NCI-H510A treated with DMSO at 0.1 percent for 48 hours (cell line): ENCODE results near the gene MAGEB17.
"Not testable (repeated sequence)": the region's sequence is repeated elsewhere in the genome, so short reads cannot be mapped to it uniquely, and the experiment has no call there.

ENCODE experiments used
- DNase-seq: peaks from one replicate; lab custom pipeline; 2025; lab: John Stamatoyannopoulos, UW

Gene MAGEB17

DNA sequence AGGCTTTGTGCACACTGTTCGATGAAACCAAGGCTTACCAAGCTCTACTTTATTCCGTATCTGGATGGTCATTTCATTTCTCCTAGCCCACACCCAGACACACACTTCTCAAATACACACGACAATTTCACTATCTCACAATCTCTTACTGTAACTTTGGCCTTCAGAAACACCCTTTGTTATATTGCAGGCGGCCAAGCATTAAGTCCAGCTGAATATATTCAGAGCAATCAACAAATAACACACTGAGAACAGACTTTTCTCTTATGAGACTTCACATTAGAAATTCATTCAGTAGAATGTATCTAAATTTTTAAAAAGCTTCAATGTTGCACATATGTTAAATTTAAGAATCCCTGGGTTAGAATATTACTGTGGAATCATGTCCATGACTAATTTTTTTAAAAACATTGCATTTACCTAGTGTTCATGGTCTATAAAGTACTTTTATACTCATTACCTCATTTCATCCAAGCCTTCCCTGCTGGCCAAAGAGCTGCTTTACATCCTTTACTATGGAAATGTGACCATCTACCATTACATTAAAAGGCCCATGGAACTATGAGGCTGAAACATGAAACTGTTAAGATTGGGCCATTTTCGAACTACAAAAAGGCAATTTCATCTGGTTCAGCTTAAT, 10.5 kb upstream of the MAGEB17 start:
- no peak for DNase-seq

DNA sequence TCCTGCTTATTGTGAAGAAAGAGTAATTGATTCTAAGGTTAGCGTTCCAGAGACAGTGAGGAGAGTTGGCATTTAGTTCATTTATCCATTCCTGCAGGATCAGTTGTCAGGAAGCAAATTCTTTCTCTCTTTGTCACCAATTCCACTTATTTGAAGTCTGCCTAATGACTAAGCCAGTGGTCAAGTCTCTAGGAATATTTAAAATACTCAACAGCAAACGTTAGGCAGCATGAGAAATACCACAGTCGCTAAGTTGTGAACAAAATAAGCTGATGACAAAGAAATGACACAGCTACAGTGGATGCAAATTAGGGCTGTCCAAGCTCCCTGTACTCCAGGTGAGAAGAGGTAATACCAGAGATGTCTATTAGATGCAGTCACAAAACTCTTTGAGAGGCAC, 6.6 kb upstream of the MAGEB17 start:
- no peak for DNase-seq

DNA sequence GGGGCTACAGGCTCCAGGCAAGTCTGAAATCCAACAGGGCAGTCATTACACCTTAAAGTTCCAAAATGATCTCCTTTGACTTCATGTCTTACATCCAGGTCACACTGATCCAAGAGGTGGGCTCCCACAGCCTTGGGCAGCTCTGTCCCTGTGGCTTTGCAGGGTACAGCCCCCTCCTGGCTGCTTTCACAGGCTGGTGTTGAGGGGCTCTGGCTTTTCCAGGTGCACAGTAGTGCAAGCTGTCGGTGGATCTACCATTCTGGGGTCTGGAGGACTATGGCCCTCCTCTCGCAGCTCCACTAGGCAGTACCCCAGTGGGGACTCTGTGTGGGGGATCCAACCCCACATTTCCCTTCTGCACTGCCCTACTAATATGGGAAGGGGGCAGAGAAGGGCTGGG, 6.1 kb upstream of the MAGEB17 start:
- DNase-seq = not testable (repeated sequence)

DNA sequence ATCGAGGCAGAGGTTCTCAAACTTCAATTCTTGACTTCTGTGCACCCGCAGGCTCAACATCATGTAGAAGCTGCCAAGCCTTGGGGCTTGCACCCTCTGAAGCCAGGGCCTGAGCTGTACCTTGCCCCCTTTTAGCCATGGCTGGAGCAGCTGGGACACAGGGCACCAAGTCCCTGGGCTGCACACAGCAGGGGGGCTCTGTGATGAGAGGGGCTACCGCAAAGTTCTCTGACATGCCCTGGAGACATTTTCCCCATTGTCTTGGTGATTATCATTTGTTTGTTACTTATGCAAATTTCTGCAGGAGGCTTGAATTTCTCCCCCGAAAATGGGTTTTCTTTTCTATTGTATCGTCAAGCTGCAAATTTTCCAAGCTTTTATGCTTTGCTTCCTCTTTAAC, 4.9 kb upstream of the MAGEB17 start:
- DNase-seq = no peak

DNA sequence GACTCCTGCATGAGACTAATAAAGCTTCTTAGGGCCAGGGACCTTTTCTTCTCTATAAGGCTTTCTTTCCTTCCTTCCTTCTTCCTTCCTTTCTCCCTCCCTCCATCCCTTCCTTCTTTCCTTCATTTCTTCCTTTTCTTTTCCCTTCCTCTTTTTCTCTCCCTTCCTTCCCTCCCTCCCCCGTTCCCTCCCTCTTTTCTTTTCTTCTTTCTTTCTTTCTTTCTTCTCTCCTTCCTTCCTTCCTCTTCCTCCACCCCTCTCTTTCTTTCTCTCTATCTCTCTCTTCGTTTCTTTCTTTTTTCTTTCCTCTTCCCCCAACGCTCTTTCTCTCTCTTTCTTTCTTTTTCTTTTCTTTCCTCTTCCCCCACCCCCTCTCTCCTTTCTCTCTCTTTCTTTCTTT, 2.5 kb upstream of the MAGEB17 start:
- DNase-seq = no peak

DNA sequence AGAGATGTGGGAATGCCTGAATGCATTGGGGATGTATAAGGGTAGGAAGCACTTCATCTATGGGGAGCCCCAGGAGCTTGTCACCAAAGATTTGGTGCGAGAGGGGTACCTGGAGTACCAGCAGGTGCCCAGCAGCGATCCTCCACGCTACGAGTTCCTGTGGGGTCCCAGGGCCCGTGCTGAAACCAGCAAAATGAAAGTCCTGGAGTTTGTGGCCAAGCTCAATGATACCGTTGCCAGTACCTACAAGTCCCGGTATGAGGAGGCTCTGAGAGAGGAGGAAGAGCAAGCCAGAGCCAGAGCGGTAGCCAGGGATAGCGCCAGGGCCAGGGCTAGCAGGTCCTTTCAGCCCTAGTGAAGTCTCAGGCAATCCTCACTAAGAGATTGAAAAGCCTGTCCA, 3.8 kb downstream of the MAGEB17 start:
- no peak for DNase-seq

DNA sequence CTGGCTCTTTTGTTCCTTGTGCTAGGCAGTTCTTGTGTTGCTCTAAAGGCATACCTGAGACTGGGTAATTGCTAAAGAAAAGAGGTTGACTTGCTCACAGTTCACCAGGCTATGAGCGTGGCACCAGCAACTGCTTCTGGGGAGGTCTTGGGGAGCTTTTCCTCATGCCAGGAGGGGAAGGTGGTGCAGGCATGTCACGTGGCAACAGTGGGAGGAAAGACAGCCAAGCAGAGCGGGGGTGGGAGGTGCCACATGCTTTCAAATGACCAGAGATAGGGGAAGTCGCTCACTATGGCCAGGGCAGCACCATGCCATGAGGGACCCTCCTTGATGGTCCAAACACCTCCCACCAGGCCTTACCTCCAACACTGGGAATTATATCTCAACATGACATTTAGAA, 4.7 kb downstream of the MAGEB17 start:
- DNase-seq = no peak

DNA sequence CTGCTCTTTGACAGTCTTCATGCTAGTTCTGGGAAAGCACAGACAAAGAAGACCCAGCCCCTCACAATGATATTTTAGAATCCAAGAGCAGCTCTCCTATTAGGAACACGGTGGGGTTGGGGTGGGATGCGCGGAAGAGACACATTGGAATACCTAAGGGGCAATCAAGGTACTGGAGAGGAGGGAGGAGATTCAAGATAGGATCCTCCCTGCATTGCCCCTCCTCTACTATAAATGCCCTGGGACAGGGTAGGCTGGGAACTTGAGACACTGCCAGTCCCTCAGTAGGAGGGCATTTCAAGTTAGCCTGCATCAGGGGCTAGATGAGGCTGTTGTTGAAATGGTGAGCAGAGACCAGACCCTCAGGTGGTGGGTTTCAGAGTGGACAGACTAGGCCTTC, 5.1 kb downstream of the MAGEB17 start:
- DNase-seq = no peak

DNA sequence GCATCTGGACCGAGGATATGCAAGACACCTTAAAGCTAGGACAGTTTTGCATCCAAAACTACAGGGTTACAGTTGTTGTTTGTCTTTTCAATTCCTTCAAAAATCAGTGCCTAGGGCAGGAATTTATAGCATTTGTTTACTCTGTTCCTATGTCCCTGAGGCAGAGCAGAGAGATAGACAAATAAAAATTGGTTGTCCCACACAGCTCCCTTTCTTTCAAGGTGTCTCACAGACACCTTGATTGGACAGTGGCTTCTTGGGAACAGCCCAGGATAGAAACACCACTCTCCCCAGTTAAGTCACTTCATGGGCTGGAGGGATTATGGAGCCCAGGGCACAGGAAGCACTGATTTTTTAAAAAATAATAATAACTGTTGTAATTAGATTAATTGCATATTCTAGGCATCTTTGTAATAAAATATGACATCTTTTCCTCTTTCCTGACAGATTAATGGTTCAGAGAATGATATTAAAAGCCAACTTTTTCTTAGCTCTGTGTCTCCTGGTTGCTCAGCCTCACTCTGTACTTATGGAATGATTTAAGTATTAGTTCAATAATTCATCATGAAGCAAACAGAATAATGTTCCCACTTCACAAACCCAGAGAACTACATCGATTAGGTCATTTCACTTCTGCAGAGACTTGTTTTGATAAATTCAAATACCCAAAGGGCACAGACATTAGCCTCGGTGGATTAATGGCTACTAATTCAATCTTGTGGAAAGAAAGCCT, 8.2 kb downstream of the MAGEB17 start:
- DNase-seq = no peak

DNA sequence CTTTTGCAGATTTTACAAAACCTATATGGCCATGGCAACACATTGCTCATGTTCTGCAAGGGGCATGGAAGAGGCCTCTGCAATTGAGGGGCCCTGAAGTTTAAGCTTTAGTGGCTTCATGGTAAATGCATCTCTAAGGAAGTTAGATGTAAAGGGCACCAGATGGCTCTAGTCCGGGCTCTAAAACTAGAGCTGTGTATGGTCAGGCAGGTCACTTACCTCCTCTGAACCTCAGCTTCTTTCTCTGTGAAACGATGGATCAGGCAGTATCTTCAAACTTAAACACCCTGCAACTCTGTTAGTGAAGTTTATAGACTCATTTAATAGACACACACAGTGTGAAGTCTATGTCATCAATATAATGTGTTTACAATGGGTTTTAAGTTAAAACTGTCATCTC, 10.0 kb downstream of the MAGEB17 start:
- no peak for DNase-seq

DNA sequence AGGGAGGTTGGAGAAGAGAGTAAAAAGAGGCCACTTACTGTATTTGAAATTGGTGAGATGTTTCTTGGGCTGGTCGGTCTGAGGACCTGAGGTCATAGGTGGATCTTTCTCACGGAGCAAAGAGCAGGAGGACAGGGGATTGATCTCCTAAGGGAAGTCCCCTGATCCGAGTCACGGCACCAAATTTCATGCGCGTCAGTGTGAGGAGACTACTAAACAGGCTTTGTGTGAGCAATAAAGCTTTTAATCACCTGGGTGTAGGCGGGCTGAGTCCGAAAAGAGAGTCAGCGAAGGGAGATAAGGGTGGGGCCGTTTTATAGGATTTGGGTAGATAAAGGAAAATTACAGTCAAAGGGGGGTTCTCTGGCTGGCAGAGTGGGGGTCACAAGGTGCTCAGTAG, 16.6 kb downstream of the MAGEB17 start:
- DNase-seq = not testable (repeated sequence)

DNA sequence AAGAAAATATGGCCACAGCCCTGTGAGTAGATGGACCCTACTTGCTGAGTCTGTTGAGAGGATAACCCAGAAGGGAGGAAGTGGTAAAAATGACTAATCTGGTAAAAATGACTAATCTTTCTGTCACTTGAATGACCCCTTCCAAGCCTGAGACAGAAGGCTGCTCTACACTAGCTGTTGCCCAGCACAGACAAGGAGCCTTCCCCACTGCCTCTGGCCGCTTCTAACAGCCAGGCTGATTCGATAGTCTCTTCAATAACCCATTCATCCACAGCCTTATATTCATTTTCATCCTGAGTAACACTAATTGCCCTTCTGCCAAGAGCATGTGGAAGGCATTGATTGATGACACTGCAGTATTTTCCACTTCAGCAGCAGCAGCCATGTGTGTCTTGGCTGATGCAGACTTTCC, 18.4 kb downstream of the MAGEB17 start:
- DNase-seq = no peak

DNA sequence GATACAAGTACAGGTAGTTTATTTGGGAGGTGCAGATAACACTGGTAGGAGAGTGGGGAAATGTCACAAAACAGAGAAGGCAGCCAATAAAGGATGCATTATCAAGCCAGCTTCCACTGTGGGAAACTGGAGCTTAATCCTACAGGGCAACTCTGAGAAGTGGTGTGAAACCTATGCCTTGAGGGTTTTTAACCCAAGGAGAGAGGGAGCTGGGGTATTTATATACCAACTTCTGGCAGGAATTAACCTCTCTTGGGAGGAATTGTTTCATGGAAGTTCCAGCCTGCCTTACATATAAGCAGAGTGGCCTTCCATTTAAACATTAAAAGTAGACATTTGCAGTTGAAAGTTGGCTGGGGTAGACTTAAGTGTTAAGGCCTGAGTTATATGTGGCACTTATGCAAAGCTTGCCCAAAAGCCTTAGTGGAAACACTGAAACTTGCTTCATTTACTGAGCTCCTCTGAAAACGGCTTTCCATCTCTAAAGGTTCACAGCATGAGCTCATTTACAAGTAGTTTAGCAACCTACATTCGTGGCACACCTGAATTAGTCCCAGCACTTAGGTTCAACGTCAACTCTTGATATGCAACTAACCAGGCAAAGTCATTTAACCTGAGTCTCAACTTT, 19.2 kb downstream of the MAGEB17 start:
- DNase-seq = no peak

DNA sequence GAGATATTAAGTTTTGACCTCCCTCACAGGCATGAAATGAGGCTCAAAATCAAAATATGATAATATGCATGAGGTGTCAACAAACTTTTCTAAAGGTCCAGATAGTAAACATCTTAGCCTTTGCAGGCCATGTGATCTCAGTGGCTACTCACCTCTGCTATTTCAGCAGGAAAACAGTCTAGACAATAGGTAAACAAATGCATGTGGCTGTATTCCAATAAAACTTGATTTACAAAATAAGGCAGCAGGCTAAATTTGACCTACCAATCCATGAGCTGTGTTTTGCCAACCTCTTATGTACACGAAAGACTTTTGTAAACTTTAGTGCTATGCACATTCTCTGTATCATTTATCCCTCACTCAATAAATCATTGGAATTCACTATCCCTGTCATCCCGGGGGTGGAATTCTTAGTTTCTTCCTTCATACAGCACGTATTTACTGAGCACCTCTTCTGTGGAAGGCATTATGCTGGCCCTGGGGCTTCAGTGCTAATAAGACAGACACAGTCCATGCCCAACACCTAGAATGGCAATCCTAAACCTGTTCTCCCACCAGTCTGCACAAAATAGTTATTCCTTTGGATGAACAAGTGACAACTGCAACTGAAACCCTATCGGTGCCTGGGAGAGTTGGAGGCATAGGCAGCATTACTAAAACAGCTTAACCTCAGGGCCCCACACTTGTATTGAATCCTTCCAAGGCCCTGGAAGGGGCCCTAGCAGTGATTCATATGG, 19.9 kb downstream of the MAGEB17 start:
- DNase-seq = no peak

DNA sequence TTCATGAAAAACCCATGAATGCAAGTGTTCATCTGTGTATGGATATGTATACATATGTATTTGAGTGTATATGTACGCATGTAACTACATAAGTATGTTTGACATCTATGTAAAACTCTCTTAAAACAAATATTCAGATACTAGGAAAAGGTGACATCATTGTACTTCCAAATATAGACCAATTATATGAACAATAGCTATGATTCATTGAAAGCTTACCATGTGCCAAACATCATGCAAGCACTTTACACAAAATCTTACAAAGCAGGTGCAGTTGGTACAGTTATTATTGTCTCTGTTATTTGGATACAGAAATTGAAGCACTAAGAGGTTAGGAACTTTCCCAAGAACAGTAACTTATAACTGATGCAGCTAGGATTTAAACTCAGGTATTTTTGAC, 21.4 kb downstream of the MAGEB17 start:
- DNase-seq = no peak

DNA sequence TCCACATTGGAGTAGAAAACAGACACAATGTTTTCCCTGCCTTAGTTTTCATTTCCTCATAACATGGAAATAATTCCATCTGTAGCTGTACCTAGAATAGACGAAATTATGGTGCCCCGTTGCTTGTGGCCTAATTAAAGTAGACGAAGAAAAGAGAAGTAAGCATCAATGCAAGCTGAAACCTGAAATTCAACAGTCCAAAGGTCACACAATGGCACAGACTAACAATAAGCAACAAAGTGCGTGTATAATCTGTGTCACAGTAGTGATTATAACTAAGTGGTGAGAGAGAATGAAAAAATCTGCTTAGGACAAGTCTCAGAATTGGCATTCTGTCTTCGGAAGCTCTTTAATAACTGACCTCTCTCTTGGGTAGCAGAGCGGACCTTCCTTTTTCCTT, 24.3 kb downstream of the MAGEB17 start:
- no peak for DNase-seq

DNA sequence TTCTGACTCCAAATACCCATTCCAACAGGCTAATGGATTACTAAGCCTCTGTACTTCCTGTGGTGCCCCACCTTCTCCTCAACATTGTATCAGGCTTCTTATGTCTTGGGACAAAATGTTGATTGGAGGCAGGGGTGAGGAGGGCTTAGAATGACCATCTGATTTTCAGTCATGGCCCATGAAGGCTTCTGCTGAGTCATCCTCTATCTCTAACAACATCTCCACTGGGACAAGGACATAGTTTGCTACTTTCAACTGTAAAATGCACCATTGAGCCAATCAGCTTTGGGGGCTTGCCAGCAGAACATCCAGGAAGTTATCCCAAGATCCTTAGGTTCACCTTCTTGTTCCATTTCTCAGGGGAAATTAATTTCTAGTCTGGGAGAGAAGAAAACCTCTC, 29.5 kb downstream of the MAGEB17 start:
- no peak for DNase-seq

DNA sequence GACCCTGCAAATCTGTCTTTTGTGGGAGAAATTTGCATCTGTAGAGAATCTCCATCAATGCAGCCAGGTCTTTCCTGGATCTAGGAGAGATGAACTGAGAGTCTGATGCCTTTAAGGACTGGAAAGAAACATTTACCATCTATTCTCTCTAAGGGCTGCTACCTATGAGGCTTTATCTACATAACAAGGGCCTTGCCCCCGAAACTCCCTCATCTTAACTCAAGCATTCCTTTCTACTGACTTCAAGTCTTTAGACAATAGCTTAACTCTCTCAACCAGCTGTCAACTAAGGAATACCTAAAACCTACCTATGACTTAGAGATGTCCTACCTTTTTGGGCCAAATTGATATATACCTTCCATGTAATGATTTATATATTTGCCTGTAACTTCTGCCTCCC, 32.1 kb downstream of the MAGEB17 start:
- no peak for DNase-seq

DNA sequence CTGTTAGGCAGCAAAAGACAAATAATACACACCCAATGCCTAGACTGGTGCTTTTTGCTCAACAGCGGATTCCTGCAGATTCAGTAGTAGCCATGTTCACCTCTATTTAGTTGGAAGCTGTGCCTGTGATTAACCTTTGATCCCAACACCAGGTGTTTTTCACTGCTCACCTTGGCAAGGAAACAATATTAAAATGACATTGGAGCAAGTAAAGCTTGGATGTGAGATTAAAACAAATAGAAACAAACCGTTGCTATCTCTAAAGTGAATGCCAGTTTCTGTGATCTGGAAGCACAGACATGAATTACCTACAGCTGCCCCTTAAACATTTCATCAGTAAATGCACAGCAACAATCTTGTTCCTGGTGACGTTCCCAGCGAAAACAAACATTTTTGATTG, 35.7 kb downstream of the MAGEB17 start:
- no peak for DNase-seq

DNA sequence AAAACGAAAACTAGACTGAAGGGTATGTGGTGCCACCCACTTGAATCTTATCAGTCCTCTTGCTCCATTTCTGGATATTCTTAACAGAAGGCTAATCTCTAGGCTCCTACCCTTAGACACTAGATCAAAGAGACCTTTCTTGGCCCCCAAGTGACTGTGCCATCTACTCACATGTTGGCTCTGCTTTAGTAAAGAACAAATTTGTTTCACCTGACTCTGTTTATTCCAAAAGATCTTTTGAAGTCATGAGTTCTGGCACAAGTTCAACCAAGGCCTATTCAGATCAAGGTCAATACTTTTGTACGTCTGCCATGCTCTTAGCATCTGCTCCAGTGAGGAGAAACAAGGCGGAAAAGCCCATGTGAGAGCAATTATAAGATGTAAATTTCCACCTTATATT, 37.3 kb downstream of the MAGEB17 start:
- no peak for DNase-seq

DNA sequence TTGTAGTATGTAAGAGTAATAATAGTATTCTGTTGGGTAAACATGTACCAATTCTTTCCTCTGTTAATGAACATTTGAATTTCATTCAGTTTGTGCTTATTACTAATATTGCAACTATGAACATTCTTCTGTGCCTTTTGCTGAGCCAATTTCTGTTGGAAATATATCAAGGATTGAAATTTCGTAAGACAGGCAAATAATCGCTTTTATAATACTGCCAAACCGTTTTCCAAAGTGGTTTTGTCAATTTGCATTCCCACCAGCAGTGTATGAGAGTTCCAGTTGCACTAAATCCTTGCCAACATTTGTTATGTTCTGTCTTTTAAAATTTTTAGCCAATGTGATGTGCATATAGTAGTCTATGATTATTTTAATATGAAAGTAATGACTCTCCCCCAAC, 38.6 kb downstream of the MAGEB17 start:
- DNase-seq = no peak

DNA sequence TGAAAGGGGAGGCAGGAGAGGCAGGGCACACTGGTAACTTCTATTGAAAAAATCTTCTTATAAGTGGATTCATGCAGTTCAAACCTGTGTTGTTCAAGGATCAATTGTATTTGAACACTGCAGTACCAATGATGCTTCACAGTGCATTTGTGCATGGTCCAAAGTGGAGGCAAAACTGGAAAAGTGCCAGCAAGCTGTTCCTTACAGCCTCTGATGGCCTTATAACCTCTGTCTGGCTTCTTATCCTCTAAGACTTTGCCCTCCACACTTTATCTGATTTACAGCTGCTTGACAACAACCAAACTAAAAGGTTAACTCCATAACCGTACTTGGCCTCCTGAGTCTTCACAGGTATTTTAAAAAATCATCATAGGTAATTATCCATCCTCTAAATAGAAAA, 40.4 kb downstream of the MAGEB17 start:
- DNase-seq = no peak

DNA sequence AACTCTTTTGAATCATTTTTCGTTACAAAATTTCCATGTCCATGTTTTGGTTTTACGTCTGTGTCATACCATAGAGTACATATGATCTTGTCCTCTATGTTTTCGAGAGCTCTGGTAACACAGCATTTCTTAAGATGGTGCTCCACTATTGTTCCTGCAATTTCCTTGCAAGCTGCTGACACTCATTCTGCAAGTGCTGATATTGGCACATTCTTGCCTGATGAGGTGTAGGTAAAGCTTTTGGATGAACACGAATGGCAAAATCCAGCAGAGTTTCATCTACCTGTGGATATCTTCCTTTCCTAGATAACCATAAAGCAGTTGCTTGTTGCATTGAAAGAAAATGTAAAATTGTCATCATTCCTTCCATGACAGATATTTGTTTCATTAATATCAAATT, 41.3 kb downstream of the MAGEB17 start:
- DNase-seq = no peak
